Measurements from ENCODE around the gene BEGAIN. TPM values are rescaled to one million over a fixed set of nuclear protein-coding genes. Genes with fewer than 3 reads are reported as not detected.

BEGAIN gene, protein sequence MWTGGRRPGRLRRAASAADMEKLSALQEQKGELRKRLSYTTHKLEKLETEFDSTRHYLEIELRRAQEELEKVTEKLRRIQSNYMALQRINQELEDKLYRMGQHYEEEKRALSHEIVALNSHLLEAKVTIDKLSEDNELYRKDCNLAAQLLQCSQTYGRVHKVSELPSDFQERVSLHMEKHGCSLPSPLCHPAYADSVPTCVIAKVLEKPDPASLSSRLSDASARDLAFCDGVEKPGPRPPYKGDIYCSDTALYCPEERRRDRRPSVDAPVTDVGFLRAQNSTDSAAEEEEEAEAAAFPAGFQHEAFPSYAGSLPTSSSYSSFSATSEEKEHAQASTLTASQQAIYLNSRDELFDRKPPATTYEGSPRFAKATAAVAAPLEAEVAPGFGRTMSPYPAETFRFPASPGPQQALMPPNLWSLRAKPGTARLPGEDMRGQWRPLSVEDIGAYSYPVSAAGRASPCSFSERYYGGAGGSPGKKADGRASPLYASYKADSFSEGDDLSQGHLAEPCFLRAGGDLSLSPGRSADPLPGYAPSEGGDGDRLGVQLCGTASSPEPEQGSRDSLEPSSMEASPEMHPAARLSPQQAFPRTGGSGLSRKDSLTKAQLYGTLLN
- 0.18 TPM in 1 of 2 replicates, not detected in the other for total RNA-seq

DNA sequence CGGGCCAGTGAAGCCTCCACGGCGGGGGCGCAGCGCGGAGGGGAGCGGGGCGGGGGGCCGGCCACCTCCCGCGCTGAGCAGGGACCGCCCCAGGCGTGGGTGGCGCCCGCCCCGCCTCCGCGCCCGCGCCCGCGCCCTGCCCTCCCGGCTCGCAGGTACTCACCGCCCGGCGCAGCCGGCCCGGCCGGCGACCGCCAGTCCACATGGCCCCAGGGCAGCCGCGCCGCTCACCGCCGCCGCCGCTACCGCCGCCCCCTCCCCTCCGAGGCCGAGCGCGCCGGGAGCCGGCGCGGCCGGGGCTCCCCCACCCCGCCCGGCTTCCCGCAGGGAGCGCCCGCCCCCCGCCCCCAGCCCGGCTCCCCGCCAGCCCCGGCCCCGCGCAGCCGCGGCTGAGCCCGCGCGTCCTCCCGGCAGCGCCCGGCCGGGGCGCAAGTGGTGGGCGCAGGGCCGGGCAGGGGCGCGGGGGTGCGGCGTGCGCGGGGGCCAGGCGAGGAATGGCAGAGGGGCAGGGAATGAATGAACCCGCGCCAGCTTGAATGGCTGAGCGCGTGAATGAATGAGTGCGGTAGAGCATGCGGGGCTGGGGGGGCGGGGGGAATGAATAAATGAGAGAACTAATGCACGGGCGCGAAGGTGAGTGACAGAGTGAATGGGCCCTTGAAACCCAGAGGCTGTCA, at the start of gene BEGAIN:
BEGAIN (minus strand) TSS at position 332 of the 677 bp plus-strand sequence; CDS start at position 205, 127 bp downstream.

Other genes with a start within 250 kb of the BEGAIN start
- gene WDR25, start 210.9 kb downstream of the BEGAIN start, total RNA-seq = 24.3 and 24.8 TPM in 2 replicates
- gene DLK1, start 139.5 kb upstream of the BEGAIN start, total RNA-seq = not detected in 2 replicates
- 145 and 252 TPM in 2 replicates for gene MEG3, start 238.7 kb upstream of the BEGAIN start, total RNA-seq